GM12875 (cell line): Measurements from ENCODE around the gene GTF2H4.
"Not testable (repeated sequence)": the region's sequence is repeated elsewhere in the genome, so short reads cannot be mapped to it uniquely, and the experiment has no call there.

Experiments used
- H3K4me3 ChIP-seq: one replicate; pipeline ENCODE4 v1.5.1; 2011; ENCODE audit warnings: low read depth, low read length, control low read depth
- TF ChIP-seq, protein P1 (sequence below): IDR thresholded peaks from 2 replicates; pipeline ENCODE4 v1.5.1; 2011; ENCODE audit warnings: low read depth, mild to moderate bottlenecking, control low read depth, inconsistent platforms, low read length, moderate library complexity, borderline replicate concordance; ENCODE audit not compliant: insufficient read depth

GTF2H4 gene

DNA sequence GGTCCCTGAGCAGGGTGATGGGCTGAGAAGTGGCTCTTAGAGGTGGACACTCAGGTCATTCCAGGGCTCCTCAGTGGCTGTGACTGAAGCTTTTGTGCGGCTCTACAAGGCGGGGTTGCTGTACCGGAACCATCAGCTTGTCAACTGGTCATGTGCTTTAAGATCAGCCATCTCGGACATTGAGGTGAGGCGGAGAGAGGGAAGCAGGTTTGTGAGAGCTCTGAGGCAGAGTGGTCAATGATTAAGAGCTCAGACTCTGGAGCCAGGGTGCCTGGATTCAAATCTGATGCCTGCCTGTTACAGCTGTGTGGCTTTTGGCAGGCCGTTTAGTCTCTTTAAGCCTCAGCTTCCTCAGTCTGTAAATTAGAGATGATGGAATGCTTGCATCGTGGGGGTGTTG is 9.0 kb downstream of the GTF2H4 start:
- no peak overlapping the region for H3K4me3 ChIP-seq
- TF ChIP-seq, protein P1, sequence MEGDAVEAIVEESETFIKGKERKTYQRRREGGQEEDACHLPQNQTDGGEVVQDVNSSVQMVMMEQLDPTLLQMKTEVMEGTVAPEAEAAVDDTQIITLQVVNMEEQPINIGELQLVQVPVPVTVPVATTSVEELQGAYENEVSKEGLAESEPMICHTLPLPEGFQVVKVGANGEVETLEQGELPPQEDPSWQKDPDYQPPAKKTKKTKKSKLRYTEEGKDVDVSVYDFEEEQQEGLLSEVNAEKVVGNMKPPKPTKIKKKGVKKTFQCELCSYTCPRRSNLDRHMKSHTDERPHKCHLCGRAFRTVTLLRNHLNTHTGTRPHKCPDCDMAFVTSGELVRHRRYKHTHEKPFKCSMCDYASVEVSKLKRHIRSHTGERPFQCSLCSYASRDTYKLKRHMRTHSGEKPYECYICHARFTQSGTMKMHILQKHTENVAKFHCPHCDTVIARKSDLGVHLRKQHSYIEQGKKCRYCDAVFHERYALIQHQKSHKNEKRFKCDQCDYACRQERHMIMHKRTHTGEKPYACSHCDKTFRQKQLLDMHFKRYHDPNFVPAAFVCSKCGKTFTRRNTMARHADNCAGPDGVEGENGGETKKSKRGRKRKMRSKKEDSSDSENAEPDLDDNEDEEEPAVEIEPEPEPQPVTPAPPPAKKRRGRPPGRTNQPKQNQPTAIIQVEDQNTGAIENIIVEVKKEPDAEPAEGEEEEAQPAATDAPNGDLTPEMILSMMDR: no peak

- TF ChIP-seq, protein P1: no peak
- H3K4me3 ChIP-seq: no peak overlapping the region
Measured at GRCh38 chr6:30917487-30917886, 9.5 kb downstream of the GTF2H4 start.

GRCh38 chr6:30918670-30919069 is 10.7 kb downstream of the GTF2H4 start:
- TF ChIP-seq, protein P1: no peak
- H3K4me3 ChIP-seq: no peak overlapping the region

DNA sequence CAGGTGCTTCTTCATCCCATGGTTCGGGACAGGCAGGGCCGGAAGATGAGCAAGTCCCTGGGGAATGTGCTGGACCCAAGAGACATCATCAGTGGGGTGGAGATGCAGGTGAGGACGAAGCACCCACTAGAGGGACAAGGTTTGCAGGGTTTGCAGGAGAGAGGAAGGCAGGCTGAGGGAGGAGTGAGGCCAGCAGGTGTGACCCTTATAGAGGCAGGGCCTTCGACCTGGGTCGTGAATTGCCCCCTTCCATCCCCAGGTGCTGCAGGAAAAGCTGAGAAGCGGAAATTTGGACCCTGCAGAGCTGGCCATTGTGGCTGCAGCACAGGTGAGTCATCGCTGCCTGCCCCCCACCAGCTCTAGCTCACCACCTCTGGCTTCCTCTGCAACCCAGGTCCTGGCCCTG is 14.4 kb downstream of the GTF2H4 start:
- no peak overlapping the region for H3K4me3 ChIP-seq
- TF ChIP-seq, protein P1: no peak

DNA sequence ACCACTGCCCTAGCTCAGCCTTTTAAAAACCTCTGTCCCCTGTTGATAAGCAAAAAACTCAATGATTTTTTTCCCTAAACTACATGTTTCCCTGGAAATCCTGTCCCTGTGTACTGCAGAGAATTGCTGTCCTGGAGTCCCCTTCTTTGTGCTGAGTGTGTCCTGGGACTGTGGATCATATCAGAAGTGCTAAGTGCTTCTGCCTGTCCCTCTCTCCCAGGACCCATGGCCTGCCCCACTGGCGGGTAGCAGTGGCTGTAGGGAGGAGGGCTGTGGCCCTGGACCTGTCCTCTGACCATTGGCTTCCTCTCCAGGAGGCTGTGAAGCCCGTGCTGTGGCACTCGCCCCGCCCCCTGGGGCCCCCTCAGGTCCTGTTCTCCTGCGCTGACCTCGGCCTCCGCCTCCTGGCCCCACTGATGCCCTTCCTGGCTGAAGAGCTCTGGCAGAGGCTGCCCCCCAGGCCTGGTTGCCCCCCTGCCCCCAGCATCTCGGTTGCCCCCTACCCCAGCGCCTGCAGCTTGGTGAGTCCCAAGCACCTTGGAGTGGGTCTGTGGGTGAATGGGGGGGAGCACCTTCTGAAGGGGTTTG is 16.1 kb downstream of the GTF2H4 start:
- H3K4me3 ChIP-seq: not testable (repeated sequence)

- no peak overlapping the region for H3K4me3 ChIP-seq
Measured at GRCh38 chr6:30926644-30927043, 18.6 kb downstream of the GTF2H4 start.

GRCh38 chr6:30927080-30927479 is 19.1 kb downstream of the GTF2H4 start:
- H3K4me3 ChIP-seq: not testable (repeated sequence)

More at GRCh38 chr6:30926644-30927043, 18.6 kb downstream of the GTF2H4 start:
- TF ChIP-seq, protein P1: no peak

DNA sequence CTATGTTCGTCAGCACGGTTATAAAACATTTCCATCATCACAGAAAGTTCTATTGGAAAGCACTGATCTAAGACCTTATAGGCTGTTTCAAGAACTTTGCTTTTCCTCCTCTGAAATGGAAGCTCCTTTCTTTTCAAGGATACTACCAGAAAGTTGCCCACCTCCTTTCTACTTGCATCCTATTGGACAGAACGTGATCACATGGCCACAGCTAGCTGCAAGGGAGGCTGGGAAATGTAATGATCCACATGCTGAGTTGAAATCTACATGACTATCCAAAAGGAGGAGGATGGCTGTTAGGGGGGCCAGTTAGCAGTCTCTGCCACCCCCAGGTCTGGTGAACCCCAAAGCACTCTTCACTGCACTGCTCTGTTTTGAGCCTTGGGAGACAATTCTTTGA is 20.7 kb downstream of the GTF2H4 start:
- TF ChIP-seq, protein P1: no peak
- H3K4me3 ChIP-seq: no peak overlapping the region
